Stomach (tissue), 9 donors: ENCODE measurements around the gene TTC33. TPM values are rescaled to one million over a fixed set of nuclear protein-coding genes. Genes with fewer than 3 reads are reported as not detected.

Source experiments
- DNase-seq, 2 donors: peaks; one replicate each; pipeline versions ENCODE4 v3.0.0 to v3.0.0-alpha.2; 2013 to 2019
- H3K27ac ChIP-seq, 5 donors: fragments of 200-600 bp in 4 of 5; sonication (generic) in 4 of 5; one replicate each; pipeline ENCODE4 v1.5.1; 2013 to 2019; ENCODE audit warnings: mild to moderate bottlenecking in 1 of 5, moderate library complexity in 1 of 5
- H3K27me3 ChIP-seq, 3 donors: fragments of 200-600 bp; sonication (generic); one replicate each; pipeline ENCODE4 v1.5.1; 2017 to 2019; ENCODE audit warnings: mixed run types in 1 of 3
- H3K36me3 ChIP-seq, 4 donors: fragments of 200-600 bp; sonication (generic); 1 replicate in 3 of 4; 2 replicates in 1 of 4; pipeline ENCODE4 v1.5.1; 2016 to 2019
- H3K4me1 ChIP-seq, 4 donors: fragments of 200-600 bp; sonication (generic); one replicate each; pipeline ENCODE4 v1.5.1; 2016 to 2019
- H3K4me3 ChIP-seq, 4 donors: fragments of 200-600 bp; sonication (generic) in 3 of 4; one replicate each; pipeline ENCODE4 v1.5.1; 2016 to 2019; ENCODE audit warnings: mild to moderate bottlenecking in 1 of 4
- H3K9me3 ChIP-seq, 4 donors: fragments of 200-600 bp; sonication (generic); one replicate each; pipeline ENCODE4 v1.5.1; 2016 to 2019
- EP300 ChIP-seq: sonication (generic); formaldehyde crosslinking; IDR thresholded peaks from one replicate; pipeline ENCODE4 v1.6.1; 2017; ENCODE audit warnings: antibody characterized with exemption
- POLR2A ChIP-seq, 4 donors: fragments of 450-650 bp; IDR thresholded peaks; one replicate each; pipeline ENCODE4 v1.6.1; 2016; ENCODE audit warnings: antibody characterized with exemption in 4 of 4, control low read depth in 2 of 4, mild to moderate bottlenecking in 1 of 4, moderate library complexity in 1 of 4
- POLR2AphosphoS5 ChIP-seq, 3 donors: sonication (generic); formaldehyde crosslinking; IDR thresholded peaks; one replicate each; pipeline ENCODE4 v1.6.1; 2016; ENCODE audit warnings: antibody characterized with exemption in 3 of 3
- WGBS, 5 donors: extraction: QIAGEN DNeasy Blood & Tissue Kit in 3 of 5; methylation state at CpG; one replicate each; pipeline versions ENCODE4 v1.1.5 to v1.1.7; 2013 to 2018; 5-methylcytosine and 5-hydroxymethylcytosine counted together
- intact Hi-C: fragments of 100-400 bp; cut with DNase I; formaldehyde crosslinking; loops from one replicate; pipeline ENCODE4 v1.15.1; 2023; ENCODE audit warnings: low total_unique reads
- polyA plus RNA-seq, 3 donors: library from polyadenylated mRNA; stranded (reverse); fragments of 200-250 nt; gene quantifications; one replicate each; pipeline ENCODE4 v1.2.3, GENCODE V29; 2013
- total RNA-seq, 5 donors: library from RNA; depleted of rRNA; stranded (reverse); fragments of >200 nt; gene quantifications; one replicate each; pipeline versions ENCODE4 v1.1.0 to v1.2.3, GENCODE V29; 2014 to 2016
- TF ChIP-seq, protein P1 (sequence below), 7 experiments: fragments of 450-650 bp in 4 of 7; fragments of 200-600 bp in 3 of 7; sonication (generic) in 3 of 7; IDR thresholded peaks; one replicate each; pipeline ENCODE4 v1.5.1; 2016 to 2019; ENCODE audit warnings: antibody characterized with exemption in 7 of 7, control low read depth in 2 of 7, mild to moderate bottlenecking in 1 of 7
- donor health status: healthy with polysubstance abuse.
- donor health status: Bipolar disorder and iron deficiency.
- donor health status: healthy.

Gene TTC33
- total and polyA plus RNA-seq, 8 donors = 0.29 to 41.5 (median 7.3) TPM

DNA sequence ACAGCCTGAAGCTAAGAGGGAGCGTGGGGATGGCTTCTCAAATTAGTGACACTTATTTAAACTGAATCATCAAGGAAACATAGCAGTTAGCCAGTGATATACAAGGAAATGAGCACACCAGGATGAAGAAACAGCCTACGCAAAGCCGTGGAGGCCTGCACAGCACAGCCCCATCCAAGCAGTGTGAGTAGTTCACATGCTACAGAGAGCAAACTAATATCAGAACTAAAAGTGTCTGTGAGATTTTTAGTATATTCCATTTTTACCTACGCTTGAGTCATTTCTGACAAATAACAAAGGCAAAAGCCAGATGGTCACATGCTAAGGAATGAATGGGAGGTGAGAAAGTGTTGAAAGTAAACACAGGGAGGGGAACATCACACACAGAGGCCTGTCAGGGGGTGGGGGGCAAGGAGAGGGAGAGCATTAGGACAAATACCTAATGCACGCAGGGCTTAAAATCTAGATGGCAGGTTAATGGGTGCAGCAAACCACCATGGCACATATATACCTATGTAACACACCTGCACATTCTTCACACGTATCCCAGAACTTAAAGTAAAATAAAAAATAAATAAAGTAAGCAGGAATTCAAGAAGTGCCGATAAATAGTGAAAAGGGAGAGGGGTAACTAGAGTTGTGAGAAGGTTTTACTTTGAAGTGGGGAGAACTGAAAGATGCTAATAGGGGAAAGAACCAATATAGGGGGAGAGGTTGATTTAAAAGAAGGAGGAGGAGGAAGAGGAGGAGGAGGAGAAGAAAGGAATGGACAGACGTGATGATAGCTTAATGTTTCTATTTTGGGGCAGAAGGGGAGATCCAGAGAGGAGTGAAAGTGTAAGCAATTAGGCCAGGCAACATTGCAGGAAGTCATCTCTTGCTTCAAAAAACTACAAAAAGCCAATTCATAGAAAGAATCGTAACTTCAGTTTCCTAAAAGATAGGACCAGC, 177.0 kb downstream of the TTC33 start:
- Histone ChIP-seq H3K4me1 (no peaks in the 10 kb centered on the region), H3K27ac (no peak overlapping the region), H3K9me3 (no peaks in the 10 kb centered on the region), H3K4me3 (no peak overlapping the region), H3K27me3 (no peaks in the 10 kb centered on the region), H3K36me3 (no peaks in the 10 kb centered on the region)
- 69 to 77% (median 72%) methylated on average over 9 of the region's 9 CpGs for WGBS, 5 donors
- intact Hi-C loops = no loop called here
- TF ChIP-seq EP300 (no peak), POLR2A (IDR thresholded peaks at IDR 0.05) (no peak)
- TF ChIP-seq, protein P1, sequence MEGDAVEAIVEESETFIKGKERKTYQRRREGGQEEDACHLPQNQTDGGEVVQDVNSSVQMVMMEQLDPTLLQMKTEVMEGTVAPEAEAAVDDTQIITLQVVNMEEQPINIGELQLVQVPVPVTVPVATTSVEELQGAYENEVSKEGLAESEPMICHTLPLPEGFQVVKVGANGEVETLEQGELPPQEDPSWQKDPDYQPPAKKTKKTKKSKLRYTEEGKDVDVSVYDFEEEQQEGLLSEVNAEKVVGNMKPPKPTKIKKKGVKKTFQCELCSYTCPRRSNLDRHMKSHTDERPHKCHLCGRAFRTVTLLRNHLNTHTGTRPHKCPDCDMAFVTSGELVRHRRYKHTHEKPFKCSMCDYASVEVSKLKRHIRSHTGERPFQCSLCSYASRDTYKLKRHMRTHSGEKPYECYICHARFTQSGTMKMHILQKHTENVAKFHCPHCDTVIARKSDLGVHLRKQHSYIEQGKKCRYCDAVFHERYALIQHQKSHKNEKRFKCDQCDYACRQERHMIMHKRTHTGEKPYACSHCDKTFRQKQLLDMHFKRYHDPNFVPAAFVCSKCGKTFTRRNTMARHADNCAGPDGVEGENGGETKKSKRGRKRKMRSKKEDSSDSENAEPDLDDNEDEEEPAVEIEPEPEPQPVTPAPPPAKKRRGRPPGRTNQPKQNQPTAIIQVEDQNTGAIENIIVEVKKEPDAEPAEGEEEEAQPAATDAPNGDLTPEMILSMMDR (IDR thresholded peaks at IDR 0.05) = no peak
- no peak for DNase-seq

DNA sequence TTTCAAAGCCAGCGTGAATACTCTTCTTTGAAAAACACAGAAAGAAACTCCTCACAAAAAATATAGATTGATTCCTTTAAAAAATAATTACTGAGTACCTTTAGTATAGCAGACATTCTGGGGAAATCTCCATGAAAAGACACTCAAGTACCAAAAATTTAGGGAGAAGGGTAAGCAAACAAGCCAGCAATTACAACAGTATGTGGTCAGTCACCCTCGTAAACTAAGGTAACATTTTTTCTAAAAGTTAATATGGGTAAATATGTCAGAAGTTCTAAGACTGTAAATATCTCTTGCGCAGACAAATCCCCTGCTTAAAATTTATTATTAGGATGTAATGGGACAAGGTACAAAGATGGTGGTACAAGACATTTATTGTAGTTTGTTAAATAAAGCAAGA, 178.0 kb downstream of the TTC33 start:
- DNase-seq = no peak
- H3K9me3 ChIP-seq = no peaks in the 10 kb centered on the region

DNA sequence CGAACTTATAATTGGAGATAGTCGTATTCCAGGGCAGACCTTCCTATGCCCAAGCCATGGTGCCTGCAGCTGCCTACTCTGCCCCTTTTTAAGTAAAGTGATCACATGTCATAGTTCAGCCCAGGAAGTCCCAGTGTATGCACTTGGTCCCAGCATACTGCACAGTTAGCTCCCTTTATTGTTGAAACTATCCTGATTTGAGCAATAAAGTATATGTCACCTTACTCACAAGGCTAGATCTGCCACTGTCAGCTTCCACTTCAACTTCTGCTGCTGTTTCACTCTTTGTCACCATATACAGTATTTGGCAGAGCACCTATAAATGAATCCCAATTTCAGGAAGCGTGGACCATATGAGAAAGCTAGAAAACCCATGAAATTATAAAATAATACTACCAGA, 179.8 kb downstream of the TTC33 start:
- TF ChIP-seq POLR2A (IDR thresholded peaks at IDR 0.05) (no peak), POLR2AphosphoS5 (IDR thresholded peaks at IDR 0.05) (no peak), EP300 (no peak)
- TF ChIP-seq, protein P1 (IDR thresholded peaks at IDR 0.05) = no peak
- DNase-seq = no peak
- no peaks in the 10 kb centered on the region for H3K4me1 ChIP-seq
- intact Hi-C loops = no loop called here
- no peak overlapping the region for H3K27ac ChIP-seq
- no peak overlapping the region for H3K4me3 ChIP-seq
- H3K36me3 ChIP-seq = no peaks in the 10 kb centered on the region
- H3K9me3 ChIP-seq = no peaks in the 10 kb centered on the region
- WGBS, 5 donors = 81 to 98% (median 95%) methylated on average over 3 of the region's 3 CpGs
- H3K27me3 ChIP-seq = no peaks in the 10 kb centered on the region

More for the DNA sequence above, 178.0 kb downstream of the TTC33 start:
- intact Hi-C loops = no loop called here
- no peaks in the 10 kb centered on the region for H3K4me1 ChIP-seq
- no peaks in the 10 kb centered on the region for H3K27me3 ChIP-seq
- no peak overlapping the region for H3K27ac ChIP-seq
- TF ChIP-seq, protein P1 (IDR thresholded peaks at IDR 0.05) = no peak
- TF ChIP-seq EP300 (no peak), POLR2AphosphoS5 (IDR thresholded peaks at IDR 0.05) (no peak), POLR2A (IDR thresholded peaks at IDR 0.05) (no peak)
- H3K4me3 ChIP-seq = no peak overlapping the region
- WGBS, 5 donors = 91 to 95% (median 93%) methylated on average over 3 of the region's 3 CpGs
- no peaks in the 10 kb centered on the region for H3K36me3 ChIP-seq

DNA sequence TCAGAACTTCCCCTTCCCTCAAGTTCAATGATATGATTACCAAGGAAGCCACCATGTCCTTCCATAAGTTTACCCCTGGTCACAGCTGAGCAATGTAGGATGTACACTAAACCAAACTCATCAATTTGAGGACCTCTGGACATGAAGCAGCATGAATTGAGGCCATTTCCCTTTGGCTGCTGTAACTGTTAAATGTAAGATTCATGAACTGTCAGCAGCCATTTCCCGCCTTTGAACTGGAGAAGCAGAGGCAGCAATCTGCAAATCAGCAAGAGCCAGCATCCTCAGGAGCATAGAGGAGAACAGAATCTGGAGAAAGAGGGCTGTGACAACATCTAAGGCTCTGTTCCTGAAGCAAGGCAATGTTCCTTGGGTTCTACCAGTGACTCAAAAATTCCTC, 180.3 kb downstream of the TTC33 start:
- no peak overlapping the region for H3K4me3 ChIP-seq
- no peaks in the 10 kb centered on the region for H3K27me3 ChIP-seq
- no peak overlapping the region for H3K27ac ChIP-seq
- 80 to 100% (median 94%) methylated on average over 1 of the region's 1 CpG for WGBS, 5 donors
- H3K4me1 ChIP-seq = no peaks in the 10 kb centered on the region
- no peaks in the 10 kb centered on the region for H3K36me3 ChIP-seq
- DNase-seq = no peak
- intact Hi-C loops = no loop called here
- TF ChIP-seq EP300 = no peak
- TF ChIP-seq POLR2A (IDR thresholded peaks at IDR 0.05) = no peak
- TF ChIP-seq, protein P1 (IDR thresholded peaks at IDR 0.05) = no peak
- TF ChIP-seq POLR2AphosphoS5 (IDR thresholded peaks at IDR 0.05) = no peak
- H3K9me3 ChIP-seq = no peaks in the 10 kb centered on the region
